Kidney epithelial cell (primary cell): ENCODE data around the gene THRAP3. TPM values are rescaled to one million over a fixed set of nuclear protein-coding genes. Genes with fewer than 3 reads are reported as not detected.

Source experiments
- DNase-seq: peaks from one replicate; pipeline ENCODE4 v3.0.0-alpha.2; 2010; ENCODE audit warnings: low read depth
- H3K27me3 ChIP-seq: 2 replicates; pipeline ENCODE4 v1.6.0; 2011; ENCODE audit warnings: low read length; ENCODE audit not compliant: control insufficient read depth, insufficient read depth
- H3K36me3 ChIP-seq: 2 replicates; pipeline ENCODE4 v1.5.1; 2011; ENCODE audit warnings: low read length; ENCODE audit not compliant: control insufficient read depth, insufficient read depth
- H3K4me3 ChIP-seq: 2 replicates; pipeline ENCODE4 v1.5.1; 2011; ENCODE audit warnings: low read depth, mild to moderate bottlenecking, control low read depth, low read length
- total RNA-seq: library from RNA; depleted of rRNA; stranded (reverse); fragments of >200 nt; gene quantifications from 2 replicates; pipeline ENCODE4 v1.2.3, GENCODE V29; 2015
- TF ChIP-seq, protein P1 (sequence below): IDR thresholded peaks from 2 replicates; pipeline ENCODE4 v1.5.1; 2011; ENCODE audit warnings: mild to moderate bottlenecking, moderate library complexity, low read length, control low read depth, inconsistent platforms; ENCODE audit not compliant: insufficient read depth, poor library complexity, severe bottlenecking

The THRAP3 gene
- total RNA-seq, 1 donor from 2014 or later, result 105 TPM

DNA sequence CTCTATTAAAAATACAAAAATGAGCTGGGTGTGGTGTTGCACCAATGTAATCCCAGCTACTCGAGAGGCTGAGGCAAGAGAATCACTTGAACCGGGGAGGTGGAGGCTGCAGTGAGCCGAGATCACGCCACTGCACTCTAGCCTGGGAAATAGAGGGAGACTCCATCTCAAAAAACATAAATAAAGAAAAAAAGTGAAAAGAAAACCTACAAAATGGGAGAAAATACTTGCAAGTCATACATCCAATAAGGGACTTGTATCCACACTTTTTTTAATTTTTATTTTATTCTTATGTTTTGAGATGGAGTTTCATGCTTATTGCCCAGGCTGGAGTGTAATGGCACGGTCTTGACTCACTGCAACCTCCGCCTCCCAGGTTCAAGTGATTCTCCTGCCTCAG lies 52.4 kb downstream of the THRAP3 start:
- TF ChIP-seq, protein P1, sequence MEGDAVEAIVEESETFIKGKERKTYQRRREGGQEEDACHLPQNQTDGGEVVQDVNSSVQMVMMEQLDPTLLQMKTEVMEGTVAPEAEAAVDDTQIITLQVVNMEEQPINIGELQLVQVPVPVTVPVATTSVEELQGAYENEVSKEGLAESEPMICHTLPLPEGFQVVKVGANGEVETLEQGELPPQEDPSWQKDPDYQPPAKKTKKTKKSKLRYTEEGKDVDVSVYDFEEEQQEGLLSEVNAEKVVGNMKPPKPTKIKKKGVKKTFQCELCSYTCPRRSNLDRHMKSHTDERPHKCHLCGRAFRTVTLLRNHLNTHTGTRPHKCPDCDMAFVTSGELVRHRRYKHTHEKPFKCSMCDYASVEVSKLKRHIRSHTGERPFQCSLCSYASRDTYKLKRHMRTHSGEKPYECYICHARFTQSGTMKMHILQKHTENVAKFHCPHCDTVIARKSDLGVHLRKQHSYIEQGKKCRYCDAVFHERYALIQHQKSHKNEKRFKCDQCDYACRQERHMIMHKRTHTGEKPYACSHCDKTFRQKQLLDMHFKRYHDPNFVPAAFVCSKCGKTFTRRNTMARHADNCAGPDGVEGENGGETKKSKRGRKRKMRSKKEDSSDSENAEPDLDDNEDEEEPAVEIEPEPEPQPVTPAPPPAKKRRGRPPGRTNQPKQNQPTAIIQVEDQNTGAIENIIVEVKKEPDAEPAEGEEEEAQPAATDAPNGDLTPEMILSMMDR, result no peak
- no peak for DNase-seq
- Histone ChIP-seq H3K27me3 (no peaks in the 10 kb centered on the region), H3K4me3 (no peak overlapping the region), H3K36me3 (no peaks in the 10 kb centered on the region)

DNA sequence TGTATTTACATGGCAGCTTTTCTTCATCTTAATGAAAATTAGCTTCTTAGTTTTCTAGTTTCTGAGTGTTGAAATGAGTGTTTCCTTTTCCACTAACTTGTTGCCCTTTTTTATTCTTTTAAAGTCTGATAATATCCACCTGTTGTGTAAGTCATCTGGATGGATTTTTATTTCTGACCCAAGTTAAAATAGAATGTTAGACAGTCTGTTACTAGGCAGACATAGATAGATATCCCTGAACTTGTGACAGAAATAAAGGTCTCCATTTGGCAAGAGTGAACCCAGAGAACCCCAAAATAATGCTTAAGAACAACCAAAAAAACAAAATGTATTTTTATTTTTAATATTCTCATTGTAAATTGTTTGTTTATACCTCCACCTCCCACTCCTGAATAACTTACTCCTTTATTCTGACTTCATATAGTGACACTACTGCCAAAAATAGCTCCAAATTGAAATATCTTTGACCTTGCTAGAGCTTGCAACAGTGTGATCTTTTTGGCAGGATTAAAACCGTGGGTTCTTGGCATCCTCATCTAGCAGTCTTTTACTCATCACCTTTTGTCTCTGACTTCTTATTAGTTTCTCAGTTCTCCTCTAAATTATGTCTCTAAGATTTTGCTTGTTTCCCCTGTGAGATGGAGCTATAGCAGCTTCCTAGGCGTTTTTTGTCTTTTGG lies 55.0 kb downstream of the THRAP3 start:
- no peaks in the 10 kb centered on the region for H3K36me3 ChIP-seq
- no peak for DNase-seq

DNA sequence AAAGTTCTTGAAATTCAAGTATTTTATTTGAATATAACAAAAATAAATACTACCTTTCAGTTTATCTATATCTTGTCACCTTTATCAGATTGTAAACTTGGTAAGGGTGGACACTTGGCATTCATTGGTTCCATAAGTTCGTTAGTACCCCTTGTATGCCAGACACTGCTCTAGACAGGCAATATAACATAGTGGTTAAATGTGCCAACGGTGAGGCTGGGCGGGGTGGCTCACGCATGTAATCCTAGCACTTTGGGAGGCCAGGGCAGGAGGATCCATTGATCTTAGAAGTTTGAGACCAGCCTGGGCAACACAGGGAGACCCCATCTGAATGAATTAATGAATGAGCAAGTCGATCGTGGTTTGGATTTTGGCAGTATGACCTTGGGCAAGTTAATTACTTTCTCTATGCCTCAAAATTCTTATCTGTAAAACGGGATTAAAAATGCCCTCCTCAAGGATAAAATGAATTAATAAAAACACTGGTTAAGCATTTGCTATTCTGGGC lies 55.6 kb downstream of the THRAP3 start:
- no peak for DNase-seq
- no peaks in the 10 kb centered on the region for H3K27me3 ChIP-seq
- TF ChIP-seq, protein P1, result no peak
- H3K4me3 ChIP-seq, result no peak overlapping the region
- no peaks in the 10 kb centered on the region for H3K36me3 ChIP-seq

More for the DNA sequence above, 55.0 kb downstream of the THRAP3 start:
- TF ChIP-seq, protein P1, result no peak
- H3K27me3 ChIP-seq, result no peaks in the 10 kb centered on the region
- no peak overlapping the region for H3K4me3 ChIP-seq

DNA sequence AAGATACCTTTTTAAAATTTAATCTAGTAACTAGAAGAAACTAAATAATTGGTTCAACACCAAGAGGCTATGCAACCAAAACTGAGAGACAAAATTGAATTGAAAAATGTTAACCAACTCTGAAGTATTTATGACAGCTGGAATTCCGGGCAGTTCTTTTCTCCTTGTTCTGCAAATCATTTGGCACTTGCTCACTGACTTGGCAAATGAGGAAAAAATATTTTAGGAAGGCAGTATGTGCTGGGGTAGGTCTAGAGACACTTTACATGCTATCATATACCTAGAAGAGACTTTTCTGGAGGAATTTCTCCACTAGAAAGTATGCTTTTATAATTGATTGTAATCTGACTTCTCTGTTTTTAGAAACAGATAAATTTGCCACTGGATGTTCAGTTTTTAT lies 59.8 kb downstream of the THRAP3 start:
- TF ChIP-seq, protein P1, result no peak
- H3K36me3 ChIP-seq, result peaks cover 3% of the 10 kb centered on the region
- H3K4me3 ChIP-seq, result no peak overlapping the region
- DNase-seq, result no peak
- no peaks in the 10 kb centered on the region for H3K27me3 ChIP-seq

DNA sequence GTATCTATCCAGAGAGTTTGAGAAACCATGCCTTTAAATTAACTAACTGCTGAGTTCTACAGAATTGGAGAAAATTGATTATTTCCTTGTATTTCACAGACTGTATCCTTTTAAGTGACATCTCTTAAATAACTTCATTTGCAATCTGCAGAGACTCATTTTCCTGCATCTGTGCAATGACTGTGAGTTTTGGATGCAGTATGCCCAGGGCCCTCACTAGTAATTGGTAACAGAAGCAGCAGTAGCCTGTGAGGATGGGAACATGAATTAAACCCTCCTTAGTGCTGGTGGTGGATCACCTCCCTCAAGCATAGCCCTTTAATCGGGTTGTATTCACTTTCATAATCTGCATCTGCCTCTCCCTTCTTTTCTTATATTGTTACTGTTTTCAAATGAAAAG lies 60.3 kb downstream of the THRAP3 start:
- Histone ChIP-seq H3K4me3 (no peak overlapping the region), H3K27me3 (no peaks in the 10 kb centered on the region), H3K36me3 (peaks cover 3% of the 10 kb centered on the region)
- DNase-seq, result no peak
- TF ChIP-seq, protein P1, result no peak

DNA sequence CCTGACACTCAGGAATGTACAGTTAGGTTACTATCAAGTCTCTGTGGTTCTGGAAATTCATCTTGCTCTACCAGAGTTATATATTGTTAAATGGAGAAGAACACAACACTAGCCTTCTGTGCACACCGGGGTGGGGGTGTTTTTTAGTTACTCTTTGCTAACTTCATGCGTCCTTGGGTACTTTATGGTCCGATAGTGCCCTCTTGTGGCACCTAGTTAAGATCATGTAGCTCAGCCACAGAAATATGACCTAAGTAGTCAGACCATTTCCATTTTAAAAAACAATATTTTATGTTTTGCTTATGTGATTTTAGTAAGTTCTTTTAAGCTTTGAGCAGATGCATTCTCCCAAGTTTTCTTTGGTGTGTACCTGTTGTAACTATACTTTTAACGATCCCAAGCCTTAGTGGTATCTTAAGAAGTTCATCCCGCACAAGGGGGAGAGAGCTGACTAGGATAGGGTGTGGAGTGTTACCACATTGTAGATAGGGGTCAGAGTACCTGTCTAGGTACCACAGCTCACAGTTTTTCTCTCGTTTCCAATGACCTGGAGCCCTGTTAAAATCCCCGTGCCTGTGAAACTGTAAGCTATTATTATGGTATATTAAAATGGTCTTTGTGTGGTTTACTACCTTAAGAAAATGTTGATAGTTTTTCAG lies 61.3 kb downstream of the THRAP3 start:
- DNase-seq, result peak; percentile 50
- TF ChIP-seq, protein P1, result peak; percentile 68
- Histone ChIP-seq H3K27me3 (no peaks in the 10 kb centered on the region), H3K4me3 (no peak overlapping the region), H3K36me3 (peaks cover 3% of the 10 kb centered on the region)
